ENCODE data around the gene CYBRD1. TPM values are rescaled to one million over a fixed set of nuclear protein-coding genes. Genes with fewer than 3 reads are reported as not detected.

CYBRD1 gene
- total and polyA plus RNA-seq, 10 of the 15 experiments (the other 5 are each of a cell fraction or from before 2014, with no cell fraction given) = 10.8 to 51.9 (median 29.6) TPM

DNA sequence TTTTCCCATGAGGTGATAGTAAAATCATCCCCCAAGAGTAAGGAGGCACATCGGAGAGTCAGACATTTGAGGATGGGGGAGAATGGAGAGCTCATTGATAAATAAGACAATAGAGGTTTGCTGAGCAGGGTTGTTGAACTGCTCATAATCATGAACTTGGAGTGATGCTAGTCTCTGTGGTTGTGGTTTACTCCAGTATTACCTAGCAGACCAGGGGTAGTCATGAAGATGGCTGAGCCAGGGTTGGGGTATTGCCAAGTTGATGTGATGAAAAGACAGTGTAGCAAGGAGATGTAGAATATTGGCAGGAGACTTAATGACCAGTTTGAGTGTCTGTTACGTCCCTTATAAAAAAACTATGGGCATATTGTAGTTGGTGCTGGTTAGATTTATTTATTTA lies 25.4 kb downstream of the CYBRD1 start:
- H3K9me3 ChIP-seq (replicated peaks; ENCODE audit: control insufficient read depth, insufficient read depth, low read length) = no peaks in the 10 kb centered on the region
- POLR2A ChIA-PET = interaction anchor here (0.7 kb wide), 1 partner anchor 369 kb away, joined by 3 read pairs; no protein-coding TSS in a partner anchor
- H3K27ac ChIP-seq (ENCODE audit: control insufficient read depth, insufficient read depth) = no peak overlapping the region
- H3K4me1 ChIP-seq (ENCODE audit: control insufficient read depth, insufficient read depth, low read length) = peaks cover 10% of the 10 kb centered on the region; the same call in 1 of the 2 replicates
- in situ Hi-C loops (cut with MboI) = no loop called here
- TF ChIP-seq NBN (IDR thresholded peaks at IDR 0.05) = no peak
- TF ChIP-seq RUNX3 (IDR thresholded peaks at IDR 0.05; ENCODE audit: low read length) = peak; percentile 66
- H3K9ac ChIP-seq (ENCODE audit: control insufficient read depth, insufficient read depth, low read length) = no peak overlapping the region
- H3K79me2 ChIP-seq (ENCODE audit: control insufficient read depth, insufficient read depth, low read length) = no peaks in the 10 kb centered on the region; the same call in 1 of the 2 replicates
- H3K4me3 ChIP-seq = no peak overlapping the region
- CTCF ChIA-PET = interaction anchor here (0.6 to 1.5 kb wide), 4 partner anchors 17 to 178 kb away, joined by 3 read pairs; no protein-coding TSS in a partner anchor
- no peak overlapping the region for H2AFZ ChIP-seq (ENCODE audit: control insufficient read depth, low read depth, low read length)
- SMC1A ChIA-PET (ENCODE audit: uncharacterized antibody, unreplicated experiment) = interaction anchor here (0.7 kb wide), 1 partner anchor 35 kb away, joined by 3 read pairs; no protein-coding TSS in a partner anchor
- no peaks in the 10 kb centered on the region for H3K27me3 ChIP-seq (replicated peaks in 1 of 2; ENCODE audit: control insufficient read depth in 2 of 2, insufficient read depth in 2 of 2, low read length in 1 of 2)
- intact Hi-C loops (cut with micrococcal nuclease; ENCODE audit: unreplicated experiment) = no loop called here
- H3K36me3 ChIP-seq (ENCODE audit: control insufficient read depth in 2 of 2, insufficient read depth in 2 of 2, low read length in 1 of 2) = no peaks in the 10 kb centered on the region; a peak in 1 of 4 replicates
- FAIRE-seq = no peak
- peak; percentile 67 for ATAC-seq
- WGBS (ENCODE audit: insufficient coverage, insufficient replicate concordance, low lambda C conversion rate, missing lambda C conversion rate) = 81% methylated on average over 2 of the region's 2 CpGs
- no TSS peak for BruUV-seq (replicated peaks)
- DNase-seq (ENCODE audit: low read depth, low spot score) = no peak
- H3K4me2 ChIP-seq (ENCODE audit: control insufficient read depth, insufficient read depth) = no peak overlapping the region
- H4K20me1 ChIP-seq (ENCODE audit: control insufficient read depth, insufficient read depth) = no peaks in the 10 kb centered on the region
- RAD21 ChIA-PET (ENCODE audit: unreplicated experiment) = no interaction called here

DNA sequence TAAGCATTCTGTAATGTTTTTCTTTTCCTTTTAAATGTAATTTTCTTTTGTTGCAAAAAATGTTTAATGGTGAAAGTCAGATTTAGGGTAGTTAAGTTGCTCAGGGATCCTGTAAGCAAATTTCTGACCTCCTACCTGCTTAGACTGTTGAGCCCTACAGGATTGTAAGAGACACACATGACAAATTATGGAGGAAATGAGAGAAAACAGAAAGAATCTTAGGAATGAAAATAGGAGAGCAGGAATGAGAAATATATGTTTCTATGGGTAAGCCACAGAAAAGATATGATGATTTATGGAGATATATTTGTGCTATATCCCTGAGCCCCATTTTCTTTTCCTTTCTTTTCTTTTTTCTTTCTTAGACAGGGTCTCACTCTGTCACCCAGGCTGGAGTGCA lies 28.3 kb downstream of the CYBRD1 start:
- ATAC-seq (no peak), FAIRE-seq (no peak), DNase-seq (ENCODE audit: low read depth, low spot score) (no peak)
- ChIA-PET RAD21 (ENCODE audit: unreplicated experiment) (no interaction called here), SMC1A (ENCODE audit: uncharacterized antibody, unreplicated experiment) (interaction anchor here (1.3 kb wide), 1 partner anchor 19 kb away, joined by 6 read pairs; no protein-coding TSS in a partner anchor), POLR2A (no interaction called here), CTCF (no interaction called here)
- H3K4me2 ChIP-seq (ENCODE audit: control insufficient read depth, insufficient read depth) = no peak overlapping the region
- H3K36me3 ChIP-seq (ENCODE audit: control insufficient read depth in 2 of 2, insufficient read depth in 2 of 2, low read length in 1 of 2) = peaks cover 0 to 5% of the 10 kb centered on the region in 2 experiments; a peak in 1 of 4 replicates
- no peaks in the 10 kb centered on the region for H3K27me3 ChIP-seq (replicated peaks in 1 of 2; ENCODE audit: control insufficient read depth in 2 of 2, insufficient read depth in 2 of 2, low read length in 1 of 2)
- H3K9me3 ChIP-seq (replicated peaks; ENCODE audit: control insufficient read depth, insufficient read depth, low read length) = no peaks in the 10 kb centered on the region
- H3K27ac ChIP-seq (ENCODE audit: control insufficient read depth, insufficient read depth) = no peak overlapping the region
- intact Hi-C loops (cut with micrococcal nuclease; ENCODE audit: unreplicated experiment) (no loop called here), in situ Hi-C loops (cut with MboI) (no loop called here)
- peaks cover 10% of the 10 kb centered on the region; the same call in 1 of the 2 replicates for H3K4me1 ChIP-seq (ENCODE audit: control insufficient read depth, insufficient read depth, low read length)
- no peaks in the 10 kb centered on the region for H4K20me1 ChIP-seq (ENCODE audit: control insufficient read depth, insufficient read depth)
- H2AFZ ChIP-seq (ENCODE audit: control insufficient read depth, low read depth, low read length) = no peak overlapping the region
- H3K9ac ChIP-seq (ENCODE audit: control insufficient read depth, insufficient read depth, low read length) = no peak overlapping the region
- no peaks in the 10 kb centered on the region for H3K79me2 ChIP-seq (ENCODE audit: control insufficient read depth, insufficient read depth, low read length)
- no TSS peak for BruUV-seq (replicated peaks)
- no peak overlapping the region for H3K4me3 ChIP-seq
- TF ChIP-seq BRCA1 (IDR thresholded peaks at IDR 0.05; ENCODE audit: low read depth, low read length) (no peak), SREBF1 (IDR thresholded peaks at IDR 0.05; ENCODE audit: low read length) (no peak), HDGF (IDR thresholded peaks at IDR 0.05) (no peak), DPF2 (IDR thresholded peaks at IDR 0.05) (no peak), POLR2A (IDR thresholded peaks at IDR 0.05; ENCODE audit: low read depth, low read length) (no peak), NFIC (IDR thresholded peaks at IDR 0.05; ENCODE audit: low read depth, low read length) (no peak), ASH2L (IDR thresholded peaks at IDR 0.05; ENCODE audit: borderline replicate concordance, low read depth) (no peak), SP1 (IDR thresholded peaks at IDR 0.05; ENCODE audit: low read depth, low read length) (no peak), RCOR1 (conservative IDR thresholded peaks at IDR 0.05; ENCODE audit: low read depth, low read length) (no peak), MEF2A (IDR thresholded peaks at IDR 0.05; ENCODE audit: insufficient read depth, low read depth, low read length) (no peak)
- TF ChIP-seq, protein P1, sequence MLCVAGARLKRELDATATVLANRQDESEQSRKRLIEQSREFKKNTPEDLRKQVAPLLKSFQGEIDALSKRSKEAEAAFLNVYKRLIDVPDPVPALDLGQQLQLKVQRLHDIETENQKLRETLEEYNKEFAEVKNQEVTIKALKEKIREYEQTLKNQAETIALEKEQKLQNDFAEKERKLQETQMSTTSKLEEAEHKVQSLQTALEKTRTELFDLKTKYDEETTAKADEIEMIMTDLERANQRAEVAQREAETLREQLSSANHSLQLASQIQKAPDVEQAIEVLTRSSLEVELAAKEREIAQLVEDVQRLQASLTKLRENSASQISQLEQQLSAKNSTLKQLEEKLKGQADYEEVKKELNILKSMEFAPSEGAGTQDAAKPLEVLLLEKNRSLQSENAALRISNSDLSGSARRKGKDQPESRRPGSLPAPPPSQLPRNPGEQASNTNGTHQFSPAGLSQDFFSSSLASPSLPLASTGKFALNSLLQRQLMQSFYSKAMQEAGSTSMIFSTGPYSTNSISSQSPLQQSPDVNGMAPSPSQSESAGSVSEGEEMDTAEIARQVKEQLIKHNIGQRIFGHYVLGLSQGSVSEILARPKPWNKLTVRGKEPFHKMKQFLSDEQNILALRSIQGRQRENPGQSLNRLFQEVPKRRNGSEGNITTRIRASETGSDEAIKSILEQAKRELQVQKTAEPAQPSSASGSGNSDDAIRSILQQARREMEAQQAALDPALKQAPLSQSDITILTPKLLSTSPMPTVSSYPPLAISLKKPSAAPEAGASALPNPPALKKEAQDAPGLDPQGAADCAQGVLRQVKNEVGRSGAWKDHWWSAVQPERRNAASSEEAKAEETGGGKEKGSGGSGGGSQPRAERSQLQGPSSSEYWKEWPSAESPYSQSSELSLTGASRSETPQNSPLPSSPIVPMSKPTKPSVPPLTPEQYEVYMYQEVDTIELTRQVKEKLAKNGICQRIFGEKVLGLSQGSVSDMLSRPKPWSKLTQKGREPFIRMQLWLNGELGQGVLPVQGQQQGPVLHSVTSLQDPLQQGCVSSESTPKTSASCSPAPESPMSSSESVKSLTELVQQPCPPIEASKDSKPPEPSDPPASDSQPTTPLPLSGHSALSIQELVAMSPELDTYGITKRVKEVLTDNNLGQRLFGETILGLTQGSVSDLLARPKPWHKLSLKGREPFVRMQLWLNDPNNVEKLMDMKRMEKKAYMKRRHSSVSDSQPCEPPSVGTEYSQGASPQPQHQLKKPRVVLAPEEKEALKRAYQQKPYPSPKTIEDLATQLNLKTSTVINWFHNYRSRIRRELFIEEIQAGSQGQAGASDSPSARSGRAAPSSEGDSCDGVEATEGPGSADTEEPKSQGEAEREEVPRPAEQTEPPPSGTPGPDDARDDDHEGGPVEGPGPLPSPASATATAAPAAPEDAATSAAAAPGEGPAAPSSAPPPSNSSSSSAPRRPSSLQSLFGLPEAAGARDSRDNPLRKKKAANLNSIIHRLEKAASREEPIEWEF (IDR thresholded peaks at IDR 0.05; ENCODE audit: insufficient replicate concordance, low read depth, low read length) = no peak
